Umbilical cord (tissue), 2 donors: Measurements from ENCODE around the gene ZIC3. TPM values are rescaled to one million over a fixed set of nuclear protein-coding genes. Genes with fewer than 3 reads are reported as not detected.

ENCODE experiments used
- DNase-seq: peaks from one replicate; pipeline ENCODE4 v3.0.0-alpha.2; 2015; ENCODE audit warnings: low spot score
- total RNA-seq: library from RNA; depleted of rRNA; stranded (reverse); fragments of >200 nt; gene quantifications from one replicate; pipeline ENCODE4 v1.2.3, GENCODE V29; 2014; ENCODE audit warnings: low replicate concordance; ENCODE audit not compliant: insufficient read depth

Gene ZIC3
- total RNA-seq, 1 donor from 2014 or later, result 0.72 TPM

DNA sequence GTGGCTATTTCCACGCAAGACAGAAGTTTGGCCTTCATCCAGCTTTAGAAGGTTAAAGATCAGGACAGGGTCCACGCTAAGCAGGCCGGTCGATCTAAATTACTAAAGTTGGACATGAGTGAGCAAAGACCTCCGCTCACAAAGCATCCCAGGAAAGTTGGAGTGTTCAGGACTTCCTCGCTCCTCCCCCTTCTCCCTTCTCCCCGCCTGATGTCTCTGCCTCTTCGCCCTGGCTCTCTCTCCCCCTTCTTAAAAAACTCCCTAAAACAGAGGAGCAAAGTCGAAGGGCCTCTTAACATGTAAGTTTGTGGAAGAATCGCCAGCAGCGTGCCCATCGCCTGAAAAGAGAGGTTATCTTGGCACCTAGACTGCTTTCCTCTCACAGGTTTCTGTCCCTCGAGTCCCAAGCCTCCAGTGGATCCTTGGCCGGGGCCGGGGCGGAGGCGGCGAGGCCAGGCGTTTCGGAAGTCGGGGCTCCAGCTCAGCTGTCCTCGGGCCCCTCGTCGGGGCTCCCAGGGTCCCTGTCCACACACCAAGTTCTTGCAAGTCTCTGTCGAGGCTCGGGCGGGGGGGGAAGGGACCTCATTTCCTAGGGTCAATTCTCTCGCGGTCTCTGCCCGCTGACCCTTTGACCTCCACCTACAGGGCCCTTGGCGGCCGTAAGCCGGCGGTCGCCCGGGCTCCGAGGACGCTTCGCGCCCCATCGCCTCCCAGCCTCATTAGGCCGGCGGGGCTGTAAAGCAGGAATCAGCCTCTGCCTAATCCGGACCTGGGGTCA, 7.6 kb downstream of the ZIC3 start:
- DNase-seq, result no peak

DNA sequence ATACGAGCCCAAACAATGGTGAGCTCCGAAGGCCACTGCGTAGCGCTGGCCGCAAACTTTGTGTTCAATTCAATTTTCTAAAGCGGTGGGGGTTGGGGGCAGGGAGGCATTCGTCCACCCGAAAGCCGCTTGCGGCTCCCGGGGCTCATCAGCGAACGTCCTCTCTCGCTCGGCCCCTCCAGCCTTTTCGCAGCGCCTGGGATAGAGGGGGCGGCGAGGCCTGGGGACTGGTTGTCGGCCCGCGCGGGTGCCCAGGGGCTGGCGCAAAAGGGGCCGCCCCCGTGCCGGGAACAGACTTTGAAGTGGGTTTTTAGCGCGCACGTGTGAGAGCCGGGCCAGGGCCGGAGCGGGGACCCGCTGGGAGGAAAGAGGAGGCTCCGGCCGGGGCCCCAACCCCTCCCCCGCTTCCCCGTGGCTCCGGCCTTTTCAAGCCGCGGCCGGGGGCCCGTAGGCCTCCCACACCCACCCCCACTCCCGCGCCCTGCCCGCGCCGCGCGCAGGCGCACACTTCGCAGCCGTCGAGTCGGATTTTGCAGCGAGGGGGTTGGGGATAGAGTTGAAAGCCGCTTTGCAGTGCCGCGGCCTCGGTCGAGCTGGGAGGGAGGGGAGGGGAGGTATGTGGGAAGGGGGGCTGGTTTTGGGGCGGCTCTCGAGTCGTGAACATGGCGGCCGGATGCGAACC, 8.3 kb downstream of the ZIC3 start:
- DNase-seq, result no peak

DNA sequence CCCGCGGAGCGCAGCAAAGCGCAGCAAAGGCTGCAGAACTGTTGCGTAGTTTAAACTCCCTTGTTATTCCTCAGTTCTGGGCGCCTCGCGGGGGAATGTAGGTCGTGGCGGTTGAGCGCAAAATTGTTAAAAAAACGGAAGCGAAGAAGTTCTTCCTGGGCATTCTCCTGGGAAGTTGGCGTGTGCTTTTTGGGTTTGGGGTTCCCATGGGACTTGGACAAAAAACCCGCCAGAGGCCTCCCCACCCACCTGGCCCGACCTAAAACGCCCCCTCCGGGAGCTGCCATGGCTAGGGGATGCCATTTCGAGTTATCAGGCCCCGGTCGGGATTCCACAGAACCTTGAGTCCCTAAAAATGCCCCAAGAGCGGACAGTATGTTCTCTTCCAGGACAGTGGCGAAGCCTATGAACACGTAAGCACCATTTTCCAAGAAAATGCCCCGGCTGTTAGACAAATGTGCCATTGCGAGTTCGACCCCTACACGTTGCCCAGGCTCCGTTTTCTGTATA, 8.9 kb downstream of the ZIC3 start:
- no peak for DNase-seq

GRCh38 chrX:137575596-137576255, 9.8 kb downstream of the ZIC3 start:
- DNase-seq, result no peak

DNA sequence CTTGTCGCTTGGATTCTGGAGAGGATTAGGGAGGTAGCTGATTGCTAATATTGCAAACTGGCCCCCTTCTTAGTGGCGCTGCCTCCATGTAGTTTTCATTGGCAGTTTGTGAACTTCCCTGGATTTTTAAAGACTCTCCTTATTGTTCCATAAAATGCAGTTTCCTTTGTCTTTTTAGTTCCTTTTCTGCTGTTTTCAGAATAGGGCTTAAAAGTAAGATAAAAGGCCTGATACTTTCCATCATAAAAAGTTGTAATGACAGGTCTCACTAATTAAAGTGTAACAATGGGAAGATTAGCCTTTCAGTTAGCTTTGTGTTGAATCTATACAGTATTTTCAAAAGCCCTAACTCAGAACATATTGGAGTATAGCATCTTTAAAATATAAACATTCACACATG, 21.2 kb downstream of the ZIC3 start:
- no peak for DNase-seq

DNA sequence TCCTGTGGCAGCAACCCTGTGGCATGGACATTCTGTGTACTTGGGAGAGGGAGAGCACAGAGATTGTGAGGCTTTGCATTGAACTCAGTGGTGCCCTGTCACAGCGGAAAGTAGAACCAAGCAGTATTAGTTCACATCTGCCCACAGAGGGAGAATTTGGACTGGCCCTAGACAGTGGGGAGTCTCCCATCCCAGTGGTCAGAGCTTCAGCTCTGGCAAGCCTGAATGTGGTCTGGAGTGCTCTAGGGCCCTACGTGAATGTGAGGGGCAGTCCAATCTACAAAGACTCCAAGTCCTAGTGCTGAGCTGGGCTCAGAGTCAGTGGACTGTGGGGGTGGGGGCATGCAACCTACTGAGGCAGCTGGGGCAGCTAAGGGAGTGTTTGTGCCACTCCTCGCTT, 34.8 kb downstream of the ZIC3 start:
- DNase-seq, result no peak
